Activated CD4-positive, alpha-beta T cell treated with anti-CD3 and anti-CD28 coated beads, Interleukin-2, amount 50 U/mL, for 16 hours (primary cell): ENCODE measurements around the gene COX10.
A peak's percentile ranks its signal among the peaks of the same experiment; 100 is the strongest.

Experiments used
- DNase-seq: peaks from one replicate; pipeline ENCODE4 v3.0.0-alpha.2; 2020

The COX10 gene

DNA sequence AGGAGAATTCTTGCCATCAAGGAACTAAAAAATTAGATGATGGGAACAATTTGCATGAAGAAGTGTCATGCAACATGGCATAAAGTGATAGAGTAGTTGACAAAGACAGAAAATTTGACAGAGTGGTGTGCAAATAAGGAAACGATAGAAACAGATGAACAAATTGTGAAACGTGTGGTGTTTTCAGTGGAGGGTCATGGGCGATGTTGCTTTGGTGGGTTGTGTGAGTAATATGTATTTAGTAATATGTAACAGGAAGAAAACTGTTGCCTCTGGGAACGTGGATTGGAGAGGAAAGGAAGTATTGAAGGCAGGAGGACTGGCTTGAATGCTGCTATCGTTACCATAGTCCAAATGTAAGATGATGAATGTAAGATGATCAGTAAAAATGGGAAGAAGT lies 3.6 kb downstream of the COX10 start:
- no peak for DNase-seq

DNA sequence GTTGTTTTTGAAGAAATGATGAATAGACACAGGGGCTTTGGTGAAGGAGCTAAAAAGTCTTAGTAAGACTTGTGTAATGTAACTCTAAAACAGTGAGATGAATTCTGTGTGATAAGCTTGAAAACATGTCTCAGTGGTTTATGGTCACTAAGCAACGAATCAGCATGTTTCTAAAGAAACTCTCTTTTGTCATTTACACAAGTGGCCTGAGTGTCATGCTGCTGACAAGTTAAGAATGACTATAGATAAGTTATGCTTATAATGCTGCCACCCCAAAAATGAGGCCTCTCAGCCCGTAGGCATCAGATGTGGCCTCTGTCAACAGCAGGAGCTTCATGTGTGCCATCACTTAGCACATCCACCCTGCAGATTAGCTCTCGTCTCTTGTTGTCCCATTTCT lies 8.7 kb downstream of the COX10 start:
- peak; percentile 17 for DNase-seq

DNA sequence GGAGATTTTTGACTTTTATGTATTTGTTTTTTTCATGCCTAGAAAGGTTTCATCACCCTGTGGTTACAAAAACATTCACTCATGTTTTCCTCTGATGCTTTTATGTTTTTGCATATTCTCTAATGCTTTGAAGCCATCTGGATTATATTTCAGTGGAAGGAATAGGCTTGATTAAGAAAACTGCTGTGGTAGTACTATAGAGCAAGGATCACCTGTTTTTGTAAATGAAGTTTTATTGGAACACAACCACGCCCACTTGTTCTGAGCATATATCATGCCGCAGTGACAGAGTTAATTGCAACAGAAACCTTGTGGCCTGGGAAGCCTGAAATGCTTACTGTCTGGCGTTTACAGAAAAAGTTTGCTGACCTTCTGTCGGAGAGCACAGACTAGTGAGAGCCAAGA lies 11.5 kb downstream of the COX10 start:
- no peak for DNase-seq

GRCh38 chr17:14082848-14083247 lies 13.5 kb downstream of the COX10 start:
- no peak for DNase-seq

DNA sequence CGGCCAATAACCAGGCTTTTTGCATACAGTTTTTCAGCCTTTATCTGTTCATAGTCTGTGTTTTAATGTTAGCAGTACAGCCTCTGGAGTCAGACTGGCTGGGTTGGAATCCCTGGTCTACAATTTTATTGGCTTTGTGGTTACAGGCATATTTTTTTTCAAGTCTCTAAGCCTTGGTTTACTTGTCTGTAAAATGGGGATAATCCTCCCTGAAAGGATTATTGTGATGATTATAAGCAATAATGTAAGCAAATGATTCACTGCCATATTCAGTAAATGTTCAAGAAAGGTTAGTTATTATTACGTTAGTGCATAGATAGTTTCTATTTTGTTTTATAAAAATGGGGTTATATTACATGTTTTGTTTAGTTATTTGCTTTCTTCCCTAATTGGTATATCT lies 15.7 kb downstream of the COX10 start:
- no peak for DNase-seq

DNA sequence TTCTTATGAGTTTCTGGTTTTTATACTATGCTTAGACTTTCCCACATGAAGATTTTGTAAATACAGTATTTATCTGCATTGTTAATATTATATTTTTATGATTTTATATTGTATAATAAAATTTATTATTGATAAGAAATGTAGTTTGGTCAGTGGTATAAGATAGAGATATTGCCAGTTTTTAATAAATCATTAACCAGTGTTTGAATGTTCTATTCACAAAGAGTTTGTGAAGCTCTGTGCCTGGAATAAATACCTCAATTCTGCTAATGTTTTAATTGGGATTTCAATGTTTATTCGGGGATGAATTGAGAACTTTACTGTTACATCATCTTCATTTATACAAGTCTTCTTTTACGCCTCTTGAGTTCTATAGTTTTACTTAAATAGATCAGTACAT lies 16.9 kb downstream of the COX10 start:
- no peak for DNase-seq

GRCh38 chr17:14089179-14089578 lies 19.9 kb downstream of the COX10 start:
- no peak for DNase-seq

DNA sequence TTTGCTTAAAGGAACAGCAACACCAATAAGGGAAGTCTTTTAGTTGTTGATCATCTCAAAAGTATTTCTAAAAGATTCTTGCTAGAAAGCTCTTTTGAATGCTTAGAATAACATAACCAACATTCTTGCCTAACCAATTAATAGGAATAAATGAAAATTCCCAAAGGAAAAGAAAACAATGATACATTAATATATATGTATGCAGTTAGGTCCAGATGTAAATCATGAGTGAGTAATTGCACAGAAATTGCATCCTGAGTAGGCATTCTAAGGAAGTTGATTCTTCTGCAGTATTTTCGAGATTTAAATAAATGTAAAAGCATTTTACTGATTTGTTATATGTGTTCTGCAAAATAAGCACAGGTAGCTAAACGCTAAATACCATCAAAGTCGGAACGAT lies 22.1 kb downstream of the COX10 start:
- DNase-seq = no peak

- no peak for DNase-seq
Measured at GRCh38 chr17:14092808-14093207, 23.5 kb downstream of the COX10 start.

DNA sequence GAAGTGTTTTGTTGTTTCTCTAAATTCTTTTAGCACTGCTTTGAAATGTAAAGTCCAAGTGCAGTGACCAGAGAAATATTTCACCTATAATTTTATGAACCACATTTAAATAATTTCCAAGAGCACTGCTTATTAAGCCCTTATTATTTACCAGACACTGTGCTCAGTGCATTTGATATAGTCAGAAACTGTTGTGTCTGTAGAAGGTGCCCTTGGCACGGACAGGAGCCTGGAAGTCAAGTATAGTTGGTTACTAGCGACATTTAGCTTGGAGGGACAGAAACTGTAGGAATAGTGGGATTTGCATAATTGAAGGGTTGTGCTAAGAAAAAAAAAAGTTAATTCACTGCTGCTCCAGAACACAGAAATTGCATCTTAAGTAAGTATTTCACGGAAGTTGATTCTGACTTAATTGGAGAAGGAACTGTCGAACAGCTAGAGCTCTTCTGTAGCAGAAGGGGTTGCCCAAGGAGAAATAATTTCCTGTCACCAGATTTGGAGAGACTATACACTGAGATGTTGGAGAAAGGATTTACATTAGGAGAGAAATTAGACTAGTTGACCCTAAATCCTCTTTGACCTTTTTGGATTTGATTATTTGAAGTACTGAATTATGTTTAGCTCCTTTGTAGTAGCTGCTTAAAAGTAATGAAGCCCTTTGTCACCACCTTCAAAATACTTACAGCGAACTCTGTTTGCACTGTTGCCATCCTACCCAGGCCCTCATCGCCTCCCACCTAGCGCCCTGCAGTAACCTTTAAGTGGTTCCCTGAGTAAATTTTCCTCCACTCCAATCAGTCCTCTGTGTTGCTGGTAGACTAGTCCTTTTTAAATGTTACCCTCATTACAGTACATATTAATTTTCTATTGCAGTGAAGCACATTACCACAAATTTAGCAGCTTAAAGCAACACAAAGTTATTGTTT lies 25.6 kb downstream of the COX10 start:
- no peak for DNase-seq

DNA sequence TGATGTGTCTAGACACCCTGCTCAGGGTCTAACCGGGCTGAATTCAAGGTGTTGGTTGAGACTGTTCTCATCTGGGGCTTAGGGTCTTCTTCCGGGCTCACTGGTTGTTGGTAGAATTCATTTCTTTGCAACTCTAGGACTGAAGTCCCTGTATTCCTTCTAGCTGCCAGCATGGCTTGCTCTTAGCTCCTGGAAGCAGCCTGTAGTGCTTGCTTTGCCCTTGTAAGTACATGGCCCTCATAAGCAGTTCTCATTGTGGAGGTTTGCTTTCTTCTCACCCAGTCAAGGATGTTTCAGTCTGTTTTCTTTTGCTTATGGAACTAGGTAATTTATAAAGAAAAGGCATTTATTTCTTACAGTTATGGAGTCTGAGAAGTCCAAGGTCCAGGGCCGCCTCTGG lies 26.3 kb downstream of the COX10 start:
- no peak for DNase-seq

GRCh38 chr17:14098246-14098645 lies 28.9 kb downstream of the COX10 start:
- no peak for DNase-seq

DNA sequence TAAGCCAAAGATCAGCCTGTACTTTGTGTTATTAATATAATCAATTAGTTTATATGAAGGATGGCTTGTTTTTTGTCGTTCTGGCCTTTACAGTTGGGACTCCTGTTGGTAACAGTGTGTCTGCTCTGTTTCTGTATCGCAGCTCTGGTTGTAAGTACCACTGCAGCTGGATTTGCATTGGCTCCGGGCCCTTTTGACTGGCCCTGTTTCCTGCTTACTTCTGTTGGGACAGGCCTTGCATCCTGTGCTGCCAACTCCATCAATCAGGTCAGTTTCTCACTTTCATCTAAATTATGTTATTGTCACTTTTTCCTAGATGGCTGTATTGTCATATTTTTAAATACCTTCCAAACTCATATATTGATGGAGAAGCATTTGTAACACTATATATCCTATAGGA lies 32.7 kb downstream of the COX10 start:
- no peak for DNase-seq

GRCh38 chr17:14103836-14104235 lies 34.5 kb downstream of the COX10 start:
- DNase-seq = no peak

GRCh38 chr17:14104734-14105133 lies 35.4 kb downstream of the COX10 start:
- DNase-seq = no peak

DNA sequence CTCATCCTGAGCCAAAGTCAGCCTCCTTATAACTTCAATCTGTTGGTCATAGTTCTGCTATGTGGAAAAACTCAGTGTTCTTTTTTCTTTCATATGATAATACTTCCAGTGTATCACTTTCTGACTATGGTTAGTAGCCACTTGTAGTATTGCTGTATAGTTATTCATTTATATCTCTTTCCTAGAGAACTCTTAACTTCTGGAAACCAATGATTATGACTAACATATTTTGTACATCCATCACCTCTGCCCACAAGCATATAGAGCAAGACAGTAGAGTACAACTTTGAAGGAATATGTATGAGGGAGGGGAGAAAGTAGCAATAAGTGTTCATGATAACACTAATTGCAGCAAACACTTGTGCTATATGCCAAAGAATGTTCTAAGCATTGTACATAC lies 38.6 kb downstream of the COX10 start:
- DNase-seq = no peak

DNA sequence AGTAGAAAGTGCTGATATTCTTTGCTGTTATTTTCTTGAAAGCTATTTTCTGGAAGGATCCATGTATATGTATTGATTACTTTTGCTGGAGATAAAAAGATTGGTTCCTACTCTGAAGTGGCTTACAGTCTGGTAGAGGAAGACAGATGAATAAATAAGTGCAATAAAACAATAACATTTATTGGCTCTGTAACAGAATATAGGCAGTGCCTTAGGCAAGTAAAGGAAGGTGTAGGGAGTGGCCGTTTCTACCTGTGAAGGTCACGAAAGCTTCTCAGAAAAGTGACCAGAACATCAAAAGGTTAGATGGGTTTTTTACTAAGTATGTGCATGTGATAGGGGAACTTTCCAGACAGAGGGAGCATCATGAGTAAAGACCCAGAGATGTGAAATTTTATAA lies 43.1 kb downstream of the COX10 start:
- DNase-seq = no peak

- no peak for DNase-seq
Measured at GRCh38 chr17:14113137-14113536, 43.8 kb downstream of the COX10 start.

DNA sequence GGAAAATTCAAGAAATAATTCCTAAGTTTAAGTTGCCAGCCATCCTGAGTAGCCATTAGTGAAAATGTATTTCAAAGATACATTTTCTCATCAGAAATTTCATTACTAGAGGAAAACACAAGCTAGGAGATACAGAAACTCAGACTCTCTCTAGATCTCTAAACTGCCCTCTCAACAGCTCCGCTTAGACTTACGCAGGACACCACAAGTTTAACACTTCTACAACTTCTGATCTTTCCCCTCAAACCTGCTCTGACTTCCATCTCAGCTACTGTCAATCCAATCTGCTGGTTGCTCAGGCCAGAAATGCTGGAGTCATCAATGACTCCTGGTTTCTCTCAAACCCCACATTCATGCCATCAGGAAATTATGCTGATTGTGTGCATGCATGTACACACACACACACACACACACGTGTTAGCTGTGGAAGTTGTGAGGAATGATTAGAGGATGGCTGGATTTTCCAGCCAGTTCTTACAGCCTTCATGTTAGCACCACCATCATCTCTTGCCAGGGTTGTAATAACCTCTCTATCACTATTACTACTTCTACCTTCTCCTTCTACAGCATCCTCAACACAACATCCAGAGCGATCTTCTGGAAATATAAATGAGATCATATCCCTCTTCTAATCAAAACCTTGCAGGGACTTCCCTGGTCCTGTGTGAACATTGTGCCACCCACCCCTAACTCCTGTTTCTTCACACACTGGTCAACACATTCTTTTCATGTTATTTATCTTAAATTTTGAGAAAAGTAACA lies 47.1 kb downstream of the COX10 start:
- no peak for DNase-seq

DNA sequence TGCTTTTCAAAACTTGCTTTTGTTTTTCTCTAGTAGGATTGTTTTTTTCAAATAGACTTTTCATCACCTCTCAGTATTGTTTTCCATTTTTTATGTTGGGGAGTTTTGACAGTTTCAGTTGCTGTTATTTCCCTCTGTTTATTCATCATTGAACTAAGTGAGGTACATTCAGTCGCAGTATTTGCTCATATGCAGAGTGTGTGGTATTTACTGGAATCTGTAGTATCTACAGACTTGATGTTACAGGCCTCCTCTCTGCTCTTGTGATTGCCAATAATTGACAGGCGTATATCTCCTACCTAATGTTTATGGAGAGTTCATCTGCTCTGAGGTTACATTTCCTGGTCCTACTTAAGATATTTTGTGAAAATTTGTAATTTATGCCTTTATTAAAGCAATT lies 49.6 kb downstream of the COX10 start:
- peak; percentile 83 for DNase-seq

DNA sequence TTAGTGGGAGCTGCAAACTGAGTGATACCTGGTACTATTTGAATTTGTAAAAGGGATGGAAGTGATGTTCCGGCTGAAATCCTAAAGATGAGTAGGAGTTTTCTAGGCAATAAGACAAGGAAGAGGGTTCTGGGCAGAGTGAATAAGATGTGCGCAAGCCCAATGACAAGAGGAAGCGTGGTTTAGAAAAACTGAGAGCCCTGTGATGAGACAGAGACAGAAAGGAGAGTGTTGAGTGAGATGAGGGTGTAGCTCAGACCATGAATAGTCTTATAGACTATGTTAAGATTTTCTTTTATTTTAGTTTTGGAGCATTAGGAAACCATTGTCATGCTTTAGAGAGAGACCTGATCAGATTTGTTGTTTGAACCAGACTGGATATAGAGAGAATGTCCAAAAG lies 50.2 kb downstream of the COX10 start:
- DNase-seq = peak; percentile 50

- no peak for DNase-seq
Measured at GRCh38 chr17:14121952-14122351, 52.6 kb downstream of the COX10 start.

- no peak for DNase-seq
Measured at GRCh38 chr17:14123619-14124278, 54.4 kb downstream of the COX10 start.

DNA sequence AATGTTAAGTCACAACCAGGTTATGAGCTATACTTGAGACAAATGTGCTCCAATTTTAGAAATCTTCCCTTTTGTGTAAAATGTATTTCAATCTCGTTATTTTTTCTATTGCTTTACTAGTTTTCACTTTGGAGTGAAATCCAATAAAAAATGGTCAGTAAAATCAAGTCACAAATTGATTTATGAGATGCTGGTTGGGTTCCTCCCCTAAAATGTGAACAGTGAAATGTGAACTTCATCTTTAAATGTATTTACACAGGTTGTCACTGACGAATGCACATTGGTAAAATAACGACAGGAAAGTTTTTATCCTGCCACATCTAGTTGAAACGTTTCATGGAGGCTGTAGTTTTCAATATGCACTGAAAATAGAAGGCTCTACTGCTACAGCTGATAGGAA lies 55.5 kb downstream of the COX10 start:
- DNase-seq = no peak
